ENCODE data around the gene HSPB7. TPM values are rescaled to one million over a fixed set of nuclear protein-coding genes. Genes with fewer than 3 reads are reported as not detected.

The HSPB7 gene
- total and polyA plus RNA-seq, 4 donors = 0.28 to 1.4 (median 0.35) TPM

DNA sequence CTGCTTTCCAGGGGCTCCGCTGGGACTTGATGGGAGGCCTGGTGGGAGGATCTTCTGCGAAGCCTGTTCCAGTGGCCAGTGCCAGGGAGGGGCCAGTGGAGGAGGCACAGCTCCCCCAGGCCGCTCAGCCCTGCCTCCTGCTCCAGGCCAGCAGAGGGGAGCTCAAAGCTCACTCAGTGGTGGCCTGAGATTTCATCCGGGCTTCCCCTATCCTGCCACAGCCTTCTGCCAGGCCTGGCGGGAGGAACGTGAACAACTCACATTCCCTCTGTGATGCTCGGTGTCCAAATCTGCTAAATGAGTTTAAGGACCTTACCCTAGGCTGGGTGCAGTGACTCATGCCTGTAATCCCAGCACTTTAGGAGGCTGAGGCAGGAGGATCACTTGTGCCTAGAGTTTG is 29.0 kb upstream of the HSPB7 start (continued):
- TF ChIP-seq, protein P1, sequence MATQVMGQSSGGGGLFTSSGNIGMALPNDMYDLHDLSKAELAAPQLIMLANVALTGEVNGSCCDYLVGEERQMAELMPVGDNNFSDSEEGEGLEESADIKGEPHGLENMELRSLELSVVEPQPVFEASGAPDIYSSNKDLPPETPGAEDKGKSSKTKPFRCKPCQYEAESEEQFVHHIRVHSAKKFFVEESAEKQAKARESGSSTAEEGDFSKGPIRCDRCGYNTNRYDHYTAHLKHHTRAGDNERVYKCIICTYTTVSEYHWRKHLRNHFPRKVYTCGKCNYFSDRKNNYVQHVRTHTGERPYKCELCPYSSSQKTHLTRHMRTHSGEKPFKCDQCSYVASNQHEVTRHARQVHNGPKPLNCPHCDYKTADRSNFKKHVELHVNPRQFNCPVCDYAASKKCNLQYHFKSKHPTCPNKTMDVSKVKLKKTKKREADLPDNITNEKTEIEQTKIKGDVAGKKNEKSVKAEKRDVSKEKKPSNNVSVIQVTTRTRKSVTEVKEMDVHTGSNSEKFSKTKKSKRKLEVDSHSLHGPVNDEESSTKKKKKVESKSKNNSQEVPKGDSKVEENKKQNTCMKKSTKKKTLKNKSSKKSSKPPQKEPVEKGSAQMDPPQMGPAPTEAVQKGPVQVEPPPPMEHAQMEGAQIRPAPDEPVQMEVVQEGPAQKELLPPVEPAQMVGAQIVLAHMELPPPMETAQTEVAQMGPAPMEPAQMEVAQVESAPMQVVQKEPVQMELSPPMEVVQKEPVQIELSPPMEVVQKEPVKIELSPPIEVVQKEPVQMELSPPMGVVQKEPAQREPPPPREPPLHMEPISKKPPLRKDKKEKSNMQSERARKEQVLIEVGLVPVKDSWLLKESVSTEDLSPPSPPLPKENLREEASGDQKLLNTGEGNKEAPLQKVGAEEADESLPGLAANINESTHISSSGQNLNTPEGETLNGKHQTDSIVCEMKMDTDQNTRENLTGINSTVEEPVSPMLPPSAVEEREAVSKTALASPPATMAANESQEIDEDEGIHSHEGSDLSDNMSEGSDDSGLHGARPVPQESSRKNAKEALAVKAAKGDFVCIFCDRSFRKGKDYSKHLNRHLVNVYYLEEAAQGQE (IDR thresholded peaks at IDR 0.05) = no peak
- TF ChIP-seq JUND (IDR thresholded peaks at IDR 0.05) (no peak), RAD21 (IDR thresholded peaks at IDR 0.05) (no peak), FOXA1 (IDR thresholded peaks at IDR 0.05) (no peak), TAF1 (conservative IDR thresholded peaks at IDR 0.05) (no peak)
- TF ChIP-seq, protein P2, sequence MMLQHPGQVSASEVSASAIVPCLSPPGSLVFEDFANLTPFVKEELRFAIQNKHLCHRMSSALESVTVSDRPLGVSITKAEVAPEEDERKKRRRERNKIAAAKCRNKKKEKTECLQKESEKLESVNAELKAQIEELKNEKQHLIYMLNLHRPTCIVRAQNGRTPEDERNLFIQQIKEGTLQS (IDR thresholded peaks at IDR 0.05) = no peak

DNA sequence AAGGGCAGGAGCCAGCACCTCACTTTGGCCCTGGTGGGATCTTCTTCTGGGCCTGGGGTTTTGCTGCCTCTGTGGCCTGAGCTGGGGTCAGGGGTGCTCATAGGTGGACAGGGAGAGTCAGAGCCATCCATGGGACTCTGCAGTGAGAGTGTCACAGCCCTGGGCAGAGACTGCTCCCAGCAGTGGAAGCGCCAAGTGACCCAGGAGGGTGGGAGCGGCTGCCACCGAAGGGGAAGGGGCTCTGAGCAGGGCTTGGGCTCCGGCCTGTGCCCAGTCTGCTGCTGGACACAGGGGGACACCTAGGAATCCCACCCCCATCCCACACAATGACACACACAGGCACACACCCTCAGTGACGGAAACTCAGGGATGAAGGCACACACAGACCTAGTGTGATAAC is 26.1 kb upstream of the HSPB7 start:
- 93% methylated on average over 5 of the region's 5 CpGs for WGBS
- Histone ChIP-seq H3K4me3 (ENCODE audit: low read depth in 1 of 3, low read length in 3 of 3) (no peak overlapping the region), H3K36me3 (ENCODE audit: control insufficient read depth in 4 of 4, insufficient read depth in 3 of 4, low read depth in 1 of 4, low read length in 3 of 4) (no peaks in the 10 kb centered on the region), H3K9ac (ENCODE audit: low read depth in 1 of 2, low read length in 2 of 2) (no peak overlapping the region), H3K4me1 (ENCODE audit: control insufficient read depth in 4 of 4, insufficient read depth in 4 of 4, low read length in 3 of 4) (peaks cover 0 to 6% (median 2%) of the 10 kb centered on the region in 4 donors), H3K27me3 (ENCODE audit: control insufficient read depth in 4 of 4, insufficient read depth in 4 of 4, low read length in 3 of 4) (no peaks in the 10 kb centered on the region), H3K27ac (ENCODE audit: low read depth in 1 of 2, low read length in 2 of 2) (no peak overlapping the region), H3K9me3 (ENCODE audit: control insufficient read depth in 4 of 4, low read length in 3 of 4) (no peaks in the 10 kb centered on the region)
- TF ChIP-seq, protein P3, sequence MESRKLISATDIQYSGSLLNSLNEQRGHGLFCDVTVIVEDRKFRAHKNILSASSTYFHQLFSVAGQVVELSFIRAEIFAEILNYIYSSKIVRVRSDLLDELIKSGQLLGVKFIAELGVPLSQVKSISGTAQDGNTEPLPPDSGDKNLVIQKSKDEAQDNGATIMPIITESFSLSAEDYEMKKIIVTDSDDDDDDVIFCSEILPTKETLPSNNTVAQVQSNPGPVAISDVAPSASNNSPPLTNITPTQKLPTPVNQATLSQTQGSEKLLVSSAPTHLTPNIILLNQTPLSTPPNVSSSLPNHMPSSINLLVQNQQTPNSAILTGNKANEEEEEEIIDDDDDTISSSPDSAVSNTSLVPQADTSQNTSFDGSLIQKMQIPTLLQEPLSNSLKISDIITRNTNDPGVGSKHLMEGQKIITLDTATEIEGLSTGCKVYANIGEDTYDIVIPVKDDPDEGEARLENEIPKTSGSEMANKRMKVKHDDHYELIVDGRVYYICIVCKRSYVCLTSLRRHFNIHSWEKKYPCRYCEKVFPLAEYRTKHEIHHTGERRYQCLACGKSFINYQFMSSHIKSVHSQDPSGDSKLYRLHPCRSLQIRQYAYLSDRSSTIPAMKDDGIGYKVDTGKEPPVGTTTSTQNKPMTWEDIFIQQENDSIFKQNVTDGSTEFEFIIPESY (IDR thresholded peaks at IDR 0.05) = no peak
- TF ChIP-seq, protein P2 (IDR thresholded peaks at IDR 0.05) = no peak
- no peak for TF ChIP-seq RAD21 (IDR thresholded peaks at IDR 0.05)
- TF ChIP-seq, protein P4, sequence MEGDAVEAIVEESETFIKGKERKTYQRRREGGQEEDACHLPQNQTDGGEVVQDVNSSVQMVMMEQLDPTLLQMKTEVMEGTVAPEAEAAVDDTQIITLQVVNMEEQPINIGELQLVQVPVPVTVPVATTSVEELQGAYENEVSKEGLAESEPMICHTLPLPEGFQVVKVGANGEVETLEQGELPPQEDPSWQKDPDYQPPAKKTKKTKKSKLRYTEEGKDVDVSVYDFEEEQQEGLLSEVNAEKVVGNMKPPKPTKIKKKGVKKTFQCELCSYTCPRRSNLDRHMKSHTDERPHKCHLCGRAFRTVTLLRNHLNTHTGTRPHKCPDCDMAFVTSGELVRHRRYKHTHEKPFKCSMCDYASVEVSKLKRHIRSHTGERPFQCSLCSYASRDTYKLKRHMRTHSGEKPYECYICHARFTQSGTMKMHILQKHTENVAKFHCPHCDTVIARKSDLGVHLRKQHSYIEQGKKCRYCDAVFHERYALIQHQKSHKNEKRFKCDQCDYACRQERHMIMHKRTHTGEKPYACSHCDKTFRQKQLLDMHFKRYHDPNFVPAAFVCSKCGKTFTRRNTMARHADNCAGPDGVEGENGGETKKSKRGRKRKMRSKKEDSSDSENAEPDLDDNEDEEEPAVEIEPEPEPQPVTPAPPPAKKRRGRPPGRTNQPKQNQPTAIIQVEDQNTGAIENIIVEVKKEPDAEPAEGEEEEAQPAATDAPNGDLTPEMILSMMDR (IDR thresholded peaks at IDR 0.05; ENCODE audit: low read depth, low read length, missing input control) = no peak
- no peak for TF ChIP-seq TAF1 (conservative IDR thresholded peaks at IDR 0.05)
- no peak for TF ChIP-seq HNF4G (IDR thresholded peaks at IDR 0.05)
- TF ChIP-seq, protein P5, sequence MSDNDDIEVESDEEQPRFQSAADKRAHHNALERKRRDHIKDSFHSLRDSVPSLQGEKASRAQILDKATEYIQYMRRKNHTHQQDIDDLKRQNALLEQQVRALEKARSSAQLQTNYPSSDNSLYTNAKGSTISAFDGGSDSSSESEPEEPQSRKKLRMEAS (IDR thresholded peaks at IDR 0.05) = no peak
- TF ChIP-seq EGR1 (IDR thresholded peaks at IDR 0.05; ENCODE audit: low read depth in 2 of 2) = no peak
- TF ChIP-seq JUND (IDR thresholded peaks at IDR 0.05) = no peak
- TF ChIP-seq RXRA (IDR thresholded peaks at IDR 0.05) = no peak
- no peak for TF ChIP-seq FOXA1 (IDR thresholded peaks at IDR 0.05)
- no peak for TF ChIP-seq NR2F2 (IDR thresholded peaks at IDR 0.05)
- TF ChIP-seq FOXA2 (IDR thresholded peaks at IDR 0.05) = no peak
- TF ChIP-seq HNF4A (conservative IDR thresholded peaks at IDR 0.05) = no peak
- no peak for TF ChIP-seq GABPA (IDR thresholded peaks at IDR 0.05 in 1 of 2, conservative IDR thresholded peaks at IDR 0.05 in 1 of 2)
- TF ChIP-seq, protein P1 (IDR thresholded peaks at IDR 0.05) = no peak
- TF ChIP-seq SP1 (IDR thresholded peaks at IDR 0.05) = no peak
- TF ChIP-seq YY1 (IDR thresholded peaks at IDR 0.05) = no peak
- DNase-seq (ENCODE audit: low spot score) = no peak
